ENCODE data around the gene SKA3. TPM values are rescaled to one million over a fixed set of nuclear protein-coding genes. Genes with fewer than 3 reads are reported as not detected.
"Not testable (repeated sequence)": the region's sequence is repeated elsewhere in the genome, so short reads cannot be mapped to it uniquely, and the experiment has no call there.

The SKA3 gene
- total RNA-seq, 4 donors from 2014 or later = 0.13 to 0.24 TPM; not detected in 2

GRCh38 chr13:21218351-21219035 is 42.1 kb upstream of the SKA3 start:
- no peak overlapping the region for H3K4me3 ChIP-seq
- H3K36me3 ChIP-seq = no peaks in the 10 kb centered on the region
- H3K27me3 ChIP-seq = peaks cover 0 to 4% (median 3%) of the 10 kb centered on the region in 3 donors
- DNase-seq (no peak), ATAC-seq (no peak)
- no peak for TF ChIP-seq CTCF (IDR thresholded peaks at IDR 0.05 in 4 of 5, conservative IDR thresholded peaks at IDR 0.05 in 1 of 5)
- H3K27ac ChIP-seq = no peak overlapping the region
- no peaks in the 10 kb centered on the region for H3K4me1 ChIP-seq
- intact Hi-C loops (cut with DNase I; ENCODE audit: low total_unique reads) = no loop called here
- H3K9me3 ChIP-seq = peaks cover 0 to 3% (median 0%) of the 10 kb centered on the region in 3 donors
- in situ Hi-C loops (cut with MboI; ENCODE audit: low sequenced_read_pairs in 4 of 4) = no loop called here

- Histone ChIP-seq H3K9me3 (no peaks in the 10 kb centered on the region), H3K27me3 (peaks cover 0 to 4% (median 3%) of the 10 kb centered on the region in 3 donors), H3K36me3 (no peaks in the 10 kb centered on the region), H3K27ac (no peak overlapping the region), H3K4me3 (no peak overlapping the region), H3K4me1 (no peaks in the 10 kb centered on the region)
- DNase-seq (no peak), ATAC-seq (no peak)
- intact Hi-C loops (cut with DNase I; ENCODE audit: low total_unique reads) = no loop called here
- TF ChIP-seq CTCF (IDR thresholded peaks at IDR 0.05 in 4 of 5, conservative IDR thresholded peaks at IDR 0.05 in 1 of 5) (no peak), POLR2A (IDR thresholded peaks at IDR 0.05) (no peak)
- in situ Hi-C loops (cut with MboI; ENCODE audit: low sequenced_read_pairs in 4 of 4) = no loop called here
These were observed 40.0 kb upstream of the SKA3 start for GRCh38 chr13:21216332-21216731.

GRCh38 chr13:21215419-21215818 is 39.1 kb upstream of the SKA3 start:
- intact Hi-C loops (cut with DNase I; ENCODE audit: low total_unique reads); H3K27me3 ChIP-seq; H3K9me3 ChIP-seq; in situ Hi-C loops (cut with MboI; ENCODE audit: low sequenced_read_pairs in 4 of 4); H3K4me3 ChIP-seq; H3K36me3 ChIP-seq; H3K4me1 ChIP-seq; DNase-seq; ATAC-seq; H3K27ac ChIP-seq: not testable (repeated sequence)

GRCh38 chr13:21212138-21212775 is 35.9 kb upstream of the SKA3 start:
- no peak for ATAC-seq
- Histone ChIP-seq H3K4me3 (no peak overlapping the region), H3K27ac (no peak overlapping the region), H3K9me3 (no peaks in the 10 kb centered on the region), H3K4me1 (no peaks in the 10 kb centered on the region), H3K27me3 (peaks cover 0 to 4% (median 3%) of the 10 kb centered on the region in 3 donors), H3K36me3 (no peaks in the 10 kb centered on the region)
- no peak for TF ChIP-seq POLR2A (IDR thresholded peaks at IDR 0.05)
- TF ChIP-seq CTCF (IDR thresholded peaks at IDR 0.05 in 4 of 5, conservative IDR thresholded peaks at IDR 0.05 in 1 of 5) = no peak
- no peak for DNase-seq
- intact Hi-C loops (cut with DNase I; ENCODE audit: low total_unique reads) = no loop called here
- in situ Hi-C loops (cut with MboI; ENCODE audit: low sequenced_read_pairs in 4 of 4) = no loop called here

- no peak overlapping the region for H3K4me3 ChIP-seq
- TF ChIP-seq CTCF (IDR thresholded peaks at IDR 0.05 in 4 of 5, conservative IDR thresholded peaks at IDR 0.05 in 1 of 5) (no peak), POLR2A (IDR thresholded peaks at IDR 0.05) (no peak)
- no peak overlapping the region for H3K27ac ChIP-seq
- H3K4me1 ChIP-seq = no peaks in the 10 kb centered on the region
- no peaks in the 10 kb centered on the region for H3K27me3 ChIP-seq
- in situ Hi-C loops (cut with MboI; ENCODE audit: low sequenced_read_pairs in 4 of 4) (no loop called here), intact Hi-C loops (cut with DNase I; ENCODE audit: low total_unique reads) (no loop called here)
- no peak for DNase-seq
- no peaks in the 10 kb centered on the region for H3K36me3 ChIP-seq
- no peaks in the 10 kb centered on the region for H3K9me3 ChIP-seq
- no peak for ATAC-seq
These were observed 32.4 kb upstream of the SKA3 start for GRCh38 chr13:21208652-21209154.
